Transverse colon (tissue), 4 donors: ENCODE data around the gene MOB3B. TPM values are rescaled to one million over a fixed set of nuclear protein-coding genes. Genes with fewer than 3 reads are reported as not detected.
A peak's percentile ranks its signal among the peaks of the same experiment; 100 is the strongest.

ENCODE experiments used
- DNase-seq: peaks from one replicate; pipeline ENCODE4 v3.0.0-alpha.2; 2019
- H3K27ac ChIP-seq, 4 donors: fragments of 200-600 bp; sonication (generic); 2 replicates each; pipeline ENCODE4 v1.5.1; 2016 to 2018; ENCODE audit warnings: inconsistent platforms in 4 of 4
- H3K27me3 ChIP-seq: fragments of 200-600 bp; sonication (generic); 2 replicates; pipeline ENCODE4 v1.5.1; 2017; ENCODE audit warnings: inconsistent platforms
- H3K36me3 ChIP-seq, 4 donors: fragments of 200-600 bp; sonication (generic); 2 replicates each; pipeline ENCODE4 v1.5.1; 2017 to 2019; ENCODE audit warnings: inconsistent platforms in 4 of 4
- H3K4me1 ChIP-seq, 4 donors: fragments of 200-600 bp; sonication (generic); 2 replicates each; pipeline ENCODE4 v1.5.1; 2017 to 2020; ENCODE audit warnings: inconsistent platforms in 4 of 4
- H3K4me3 ChIP-seq, 4 donors: fragments of 200-600 bp; sonication (generic); 1 replicate in 1 of 4; 2 replicates in 3 of 4; pipeline versions ENCODE4 v1.5.1 to v1.6.1; 2017 to 2019; ENCODE audit warnings: inconsistent platforms in 4 of 4
- H3K9me3 ChIP-seq, 2 donors: fragments of 200-600 bp; sonication (generic); 2 replicates each; pipeline ENCODE4 v1.5.1; 2017 to 2019; ENCODE audit warnings: inconsistent platforms in 2 of 2
- CTCF ChIP-seq, 5 experiments: fragments of 200-600 bp in 3 of 5; fragments of 450-650 bp in 2 of 5; sonication (generic) in 3 of 5; IDR thresholded peaks; 1 replicate in 2 of 5; 2 replicates in 3 of 5; pipeline ENCODE4 v1.5.1; 2016 to 2017; ENCODE audit warnings: antibody characterized with exemption in 5 of 5, inconsistent platforms in 3 of 5, mild to moderate bottlenecking in 2 of 5, moderate library complexity in 1 of 5
- EP300 ChIP-seq: sonication (generic); formaldehyde crosslinking; IDR thresholded peaks from one replicate; pipeline ENCODE4 v1.6.1; 2017; ENCODE audit warnings: antibody characterized with exemption, low read depth
- POLR2A ChIP-seq: fragments of 450-650 bp; IDR thresholded peaks from one replicate; pipeline ENCODE4 v1.6.1; 2016; ENCODE audit warnings: antibody characterized with exemption, mild to moderate bottlenecking, moderate library complexity
- POLR2AphosphoS5 ChIP-seq, 3 donors: sonication (generic); formaldehyde crosslinking; IDR thresholded peaks; one replicate each; pipeline ENCODE4 v1.6.1; 2016; ENCODE audit warnings: antibody characterized with exemption in 3 of 3
- WGBS, 2 donors: methylation state at CpG; one replicate each; pipeline ENCODE4 v1.1.5; 2018; ENCODE audit warnings: low coverage in 1 of 2; 5-methylcytosine and 5-hydroxymethylcytosine counted together
- in situ Hi-C, 4 donors: fragments of 200-750 bp; cut with MboI; loops; one replicate each; pipeline versions ENCODE4 v1.15.0 to v1.15.1; 2017; ENCODE audit warnings: low sequenced_read_pairs in 3 of 4, low pct_ligation_motif_present in 1 of 4, low pct_unique_long_range_greater_than_20kb in 1 of 4
- intact Hi-C: fragments of 100-400 bp; cut with DNase I; formaldehyde crosslinking; loops from one replicate; pipeline ENCODE4 v1.15.1; 2023; ENCODE audit warnings: low total_unique reads
- total RNA-seq, 4 donors: library from RNA; depleted of rRNA; stranded (reverse); fragments of >200 nt; gene quantifications; one replicate each; pipeline ENCODE4 v1.1.0, GENCODE V29; 2016

The MOB3B gene
- total RNA-seq, 4 donors from 2014 or later: 18.3 to 39.7 (median 29.1) TPM

- intact Hi-C loops: no loop called here
These were observed 176.5 kb downstream of the MOB3B start for GRCh38 chr9:27353166-27353473.

DNA sequence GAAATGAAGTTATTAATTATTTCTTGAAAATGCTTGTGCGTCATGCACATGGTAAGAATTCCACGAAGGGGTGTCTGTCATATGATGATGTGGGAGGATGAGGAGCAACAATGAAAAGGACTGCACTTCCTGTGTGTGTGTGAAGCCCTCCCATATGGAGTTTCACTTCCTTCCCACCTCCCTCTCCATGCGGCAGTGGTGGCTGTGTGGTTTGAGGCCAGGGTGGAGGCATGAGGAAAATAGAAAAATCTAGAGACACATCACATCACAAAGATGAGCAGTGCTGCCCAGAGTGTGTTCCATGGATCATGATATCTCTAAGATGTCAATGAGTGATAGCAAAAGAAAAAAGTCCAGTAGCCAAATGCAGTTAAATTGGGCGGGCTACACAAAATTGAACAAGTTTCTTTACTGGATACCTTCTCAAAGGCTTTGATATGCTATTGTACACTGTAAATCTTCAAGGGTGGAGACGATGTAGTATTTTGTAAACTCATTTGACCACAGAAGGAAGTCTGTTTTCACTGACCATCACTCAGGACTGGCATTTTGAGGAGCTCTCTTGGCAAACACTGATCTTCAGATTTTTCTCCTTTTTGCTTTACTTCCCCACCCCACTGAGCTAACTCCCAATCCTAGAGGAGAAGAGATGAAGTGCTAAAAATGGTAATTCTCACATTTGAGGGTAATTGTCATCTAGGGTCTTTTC lies 177.0 kb downstream of the MOB3B start:
- Histone ChIP-seq H3K4me1 (peaks cover 0 to 43% (median 2%) of the 10 kb centered on the region in 4 donors), H3K27me3 (no peaks in the 10 kb centered on the region), H3K36me3 (no peaks in the 10 kb centered on the region), H3K9me3 (no peaks in the 10 kb centered on the region), H3K27ac (peak overlapping the region in 1 of 4 donors; percentile 37), H3K4me3 (no peak overlapping the region)
- 71 to 78% methylated on average over 5 of the region's 5 CpGs for WGBS, 2 donors
- intact Hi-C loops: no loop called here
- in situ Hi-C loops: no loop called here
- TF ChIP-seq POLR2AphosphoS5 (IDR thresholded peaks at IDR 0.05) (no peak), CTCF (IDR thresholded peaks at IDR 0.05) (no peak), POLR2A (no peak), EP300 (no peak)
- no peak for DNase-seq

More at GRCh38 chr9:27353166-27353473, 176.5 kb downstream of the MOB3B start:
- Histone ChIP-seq H3K36me3 (no peaks in the 10 kb centered on the region), H3K27ac (peak overlapping the region in 1 of 4 donors; percentile 8), H3K4me3 (no peak overlapping the region), H3K4me1 (peaks cover 0 to 43% (median 2%) of the 10 kb centered on the region in 4 donors), H3K9me3 (no peaks in the 10 kb centered on the region), H3K27me3 (no peaks in the 10 kb centered on the region)
- TF ChIP-seq POLR2AphosphoS5 (IDR thresholded peaks at IDR 0.05): no peak
- no peak for TF ChIP-seq EP300
- no peak for TF ChIP-seq CTCF (IDR thresholded peaks at IDR 0.05)
- no peak for TF ChIP-seq POLR2A
- in situ Hi-C loops: no loop called here
- no peak for DNase-seq
- WGBS, 2 donors: 71 to 84% methylated on average over 1 to 4 of the region's 4 CpGs

- Histone ChIP-seq H3K27me3 (no peaks in the 10 kb centered on the region), H3K4me1 (peaks cover 0 to 43% (median 2%) of the 10 kb centered on the region in 4 donors), H3K27ac (peak overlapping the region; percentile 5 to 44 (median 24)), H3K4me3 (no peak overlapping the region), H3K9me3 (no peaks in the 10 kb centered on the region), H3K36me3 (no peaks in the 10 kb centered on the region)
- no peak for DNase-seq
- intact Hi-C loops (no loop called here), in situ Hi-C loops (no loop called here)
- no peak for TF ChIP-seq POLR2A
- no peak for TF ChIP-seq CTCF (IDR thresholded peaks at IDR 0.05)
- peak in 2 of 3 donors; percentile 11 to 62 for TF ChIP-seq POLR2AphosphoS5 (IDR thresholded peaks at IDR 0.05)
- 70% methylated on average over 2 of the region's 2 CpGs; no CpG with 5 or more reads in 1 of the 2 donors for WGBS, 2 donors
These were observed 178.2 kb downstream of the MOB3B start for GRCh38 chr9:27351438-27351837.

GRCh38 chr9:27350382-27350976 lies 179.1 kb downstream of the MOB3B start:
- in situ Hi-C loops (no loop called here), intact Hi-C loops (no loop called here)
- no peak for TF ChIP-seq POLR2AphosphoS5 (IDR thresholded peaks at IDR 0.05)
- no peak for TF ChIP-seq CTCF (IDR thresholded peaks at IDR 0.05)
- no peak for TF ChIP-seq EP300
- TF ChIP-seq POLR2A: no peak
- no peak overlapping the region for H3K4me3 ChIP-seq
- WGBS, 2 donors: 94 to 100% methylated on average over 1 to 5 of the region's 5 CpGs
- no peaks in the 10 kb centered on the region for H3K27me3 ChIP-seq
- peak overlapping the region in 1 of 4 donors; percentile 30 for H3K27ac ChIP-seq
- no peaks in the 10 kb centered on the region for H3K36me3 ChIP-seq
- no peaks in the 10 kb centered on the region for H3K9me3 ChIP-seq
- peaks cover 0 to 43% (median 2%) of the 10 kb centered on the region in 4 donors for H3K4me1 ChIP-seq
- DNase-seq: no peak
